Brain pericyte (primary cell): ENCODE results near the gene GCDH.
"Not testable (repeated sequence)": the region's sequence is repeated elsewhere in the genome, so short reads cannot be mapped to it uniquely, and the experiment has no call there.

Experiments
- DNase-seq: peaks from one replicate; pipeline ENCODE4 v3.0.0-alpha.2; 2012; ENCODE audit warnings: low read depth, low spot score

Gene GCDH

DNA sequence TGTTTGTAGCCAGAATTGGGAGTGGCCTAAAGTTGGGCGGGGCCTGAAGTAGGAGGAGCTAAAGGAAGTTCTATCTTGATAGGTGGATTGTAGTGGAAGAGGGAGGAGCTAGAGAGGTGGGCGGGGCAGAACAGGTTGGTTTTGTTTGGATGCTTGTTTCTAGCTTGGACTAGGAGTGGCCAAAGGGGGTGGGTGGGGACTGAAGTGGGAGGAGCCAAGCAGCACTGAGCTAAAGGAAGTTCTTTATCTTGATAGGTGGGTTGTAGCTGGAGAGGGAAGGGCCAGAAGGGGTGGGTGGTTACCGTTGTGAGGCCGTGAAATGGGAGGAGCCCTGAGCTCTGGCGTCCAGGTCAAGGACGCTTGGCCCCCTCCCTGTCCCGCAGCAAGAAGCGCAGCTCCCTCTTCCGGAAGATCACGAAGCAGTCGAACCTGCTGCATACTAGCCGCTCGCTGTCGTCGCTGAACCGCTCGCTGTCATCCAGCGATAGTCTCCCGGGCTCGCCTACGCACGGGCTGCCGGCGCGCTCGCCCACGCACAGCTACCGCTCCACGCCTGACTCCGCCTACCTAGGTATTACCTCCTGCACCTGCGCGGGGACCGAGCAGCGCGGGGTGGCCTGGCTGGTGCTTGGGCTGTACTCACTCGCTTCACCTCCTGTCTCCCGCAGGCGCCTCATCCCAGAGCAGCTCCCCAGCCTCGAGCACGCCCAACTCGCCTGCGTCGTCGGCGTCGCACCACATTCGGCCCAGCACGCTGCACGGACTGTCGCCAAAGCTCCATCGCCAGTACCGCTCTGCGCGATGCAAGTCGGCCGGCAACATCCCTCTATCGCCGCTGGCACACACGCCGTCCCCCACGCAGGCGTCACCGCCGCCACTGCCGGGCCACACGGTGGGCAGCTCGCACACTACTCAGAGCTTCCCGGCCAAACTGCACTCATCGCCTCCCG lies 17.7 kb upstream of the GCDH start:
- no peak for DNase-seq

DNA sequence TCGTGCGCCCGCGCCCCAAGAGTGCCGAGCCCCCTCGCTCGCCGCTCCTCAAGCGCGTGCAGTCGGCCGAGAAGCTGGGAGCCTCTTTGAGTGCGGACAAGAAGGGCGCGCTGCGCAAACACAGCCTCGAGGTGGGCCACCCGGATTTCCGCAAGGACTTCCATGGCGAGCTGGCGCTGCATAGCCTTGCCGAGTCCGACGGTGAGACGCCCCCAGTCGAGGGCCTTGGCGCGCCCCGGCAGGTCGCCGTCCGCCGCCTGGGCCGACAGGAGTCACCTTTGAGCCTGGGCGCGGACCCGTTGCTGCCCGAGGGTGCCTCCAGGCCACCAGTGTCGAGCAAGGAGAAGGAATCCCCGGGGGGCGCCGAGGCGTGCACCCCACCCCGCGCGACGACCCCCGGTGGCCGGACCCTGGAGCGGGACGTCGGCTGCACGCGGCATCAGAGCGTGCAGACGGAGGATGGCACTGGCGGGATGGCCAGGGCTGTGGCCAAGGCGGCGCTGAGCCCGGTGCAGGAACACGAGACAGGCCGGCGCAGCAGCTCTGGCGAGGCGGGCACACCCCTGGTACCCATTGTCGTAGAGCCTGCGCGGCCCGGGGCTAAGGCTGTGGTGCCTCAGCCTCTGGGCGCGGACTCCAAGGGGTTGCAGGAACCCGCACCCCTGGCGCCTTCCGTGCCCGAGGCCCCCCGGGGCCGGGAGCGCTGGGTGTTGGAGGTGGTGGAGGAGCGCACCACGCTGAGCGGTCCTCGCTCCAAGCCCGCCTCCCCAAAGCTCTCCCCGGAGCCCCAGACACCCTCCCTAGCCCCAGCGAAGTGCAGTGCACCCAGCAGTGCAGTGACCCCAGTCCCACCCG lies 16.8 kb upstream of the GCDH start:
- DNase-seq, result no peak

DNA sequence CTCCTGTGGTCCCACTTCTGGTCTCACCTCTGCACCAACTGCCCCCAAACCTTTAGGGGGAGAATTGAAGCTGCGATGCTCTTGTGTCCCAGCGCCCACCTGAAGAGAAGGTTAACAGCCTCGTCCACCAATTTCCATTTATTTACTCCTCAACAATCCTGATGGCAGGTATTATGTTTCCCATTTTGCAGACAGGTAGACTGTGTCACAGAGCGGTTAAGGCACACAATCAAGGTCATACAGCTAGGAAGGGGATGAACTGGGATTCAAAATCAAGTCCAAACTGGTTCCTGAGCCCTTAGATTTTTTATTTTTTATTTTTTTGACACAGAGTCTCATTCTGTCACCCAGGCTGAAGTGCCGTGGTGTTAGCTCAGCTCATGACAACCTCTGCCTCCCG lies 15.9 kb upstream of the GCDH start:
- DNase-seq, result no peak

DNA sequence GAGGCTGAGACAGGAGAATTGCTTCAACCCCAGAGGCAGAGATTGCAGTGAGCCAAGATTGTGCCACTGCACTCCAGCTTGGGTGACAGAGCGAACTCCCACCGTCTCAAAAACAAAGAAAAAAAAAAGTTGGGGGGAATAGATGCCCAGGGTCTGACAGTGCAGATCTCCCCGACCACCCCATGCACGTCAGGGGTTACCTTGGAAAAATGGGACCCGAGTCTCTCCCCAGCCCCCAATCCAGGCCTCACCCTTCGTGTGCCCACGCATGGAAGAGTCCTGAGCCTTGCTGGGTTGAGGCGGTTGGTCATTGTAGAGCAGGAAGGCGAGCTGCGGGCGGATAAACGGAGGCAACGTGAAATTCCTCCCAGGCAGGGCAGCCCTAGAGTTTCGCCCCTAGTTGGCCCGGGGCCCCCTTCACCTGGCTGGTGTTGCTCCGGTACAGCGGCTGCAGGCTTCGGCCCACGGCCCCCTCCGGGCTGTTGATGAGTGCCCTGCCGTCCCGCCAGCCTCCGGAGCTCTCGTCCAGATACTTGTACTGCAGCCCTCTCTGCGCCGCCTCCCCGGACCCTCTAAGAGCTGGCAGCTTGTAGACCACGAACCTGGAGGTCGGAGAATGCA lies 10.3 kb upstream of the GCDH start:
- DNase-seq, result no peak

DNA sequence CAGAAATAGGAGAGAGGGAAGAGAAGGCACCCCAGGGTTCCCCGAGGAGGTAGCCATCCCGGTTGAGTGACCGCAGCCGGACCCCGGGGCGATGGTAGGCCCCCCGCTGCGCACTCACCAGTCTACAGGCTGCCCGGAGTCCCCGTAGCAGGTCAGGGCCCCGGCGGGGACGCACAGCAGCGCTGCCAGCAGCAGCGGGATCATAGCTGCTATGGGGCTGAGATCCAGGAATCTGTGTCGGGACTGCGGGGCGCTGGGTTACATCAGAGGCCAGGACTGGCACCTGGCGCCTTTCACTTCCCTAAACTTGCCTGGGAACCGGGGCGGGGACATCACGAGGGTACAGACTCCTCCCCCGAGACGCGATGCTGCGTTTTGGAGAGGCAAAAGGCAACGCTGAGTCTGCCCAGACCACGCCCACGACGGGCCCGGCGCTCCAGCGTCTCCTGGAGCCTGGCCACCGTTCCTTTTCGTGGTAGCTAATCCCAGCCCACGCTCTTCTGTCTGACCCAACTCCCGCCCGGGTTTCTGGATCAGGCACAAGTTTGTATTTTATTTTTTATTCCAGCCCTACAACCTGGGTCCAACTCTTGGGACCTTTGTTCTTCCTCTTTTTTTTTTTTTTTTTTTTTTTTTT lies 9.7 kb upstream of the GCDH start, which contains the start of gene DNASE2:
DNASE2 (minus strand) TSS at position 278 of the 637 bp plus-strand sequence; CDS start at position 204, 74 bp downstream.
- peak; percentile 26 for DNase-seq

DNA sequence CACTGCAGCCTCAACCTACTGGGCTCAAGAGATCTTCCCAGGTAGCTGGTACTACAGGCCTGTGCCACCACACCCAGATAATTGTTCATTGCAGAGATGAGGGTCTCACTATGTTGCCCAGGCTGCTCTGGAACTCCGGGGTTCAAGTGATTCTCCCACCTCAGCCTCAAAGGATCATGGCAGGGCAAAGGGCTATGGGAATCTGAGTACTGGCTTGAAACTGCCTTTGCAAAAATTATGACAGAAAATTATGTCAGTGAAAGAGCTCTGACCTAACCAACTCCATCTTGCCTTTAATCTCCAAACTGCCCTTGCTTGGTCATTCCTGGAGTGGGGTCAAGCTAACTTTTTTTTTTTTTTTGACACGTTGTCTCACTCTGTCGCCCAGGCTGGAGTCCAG lies 8.4 kb upstream of the GCDH start:
- DNase-seq, result no peak

DNA sequence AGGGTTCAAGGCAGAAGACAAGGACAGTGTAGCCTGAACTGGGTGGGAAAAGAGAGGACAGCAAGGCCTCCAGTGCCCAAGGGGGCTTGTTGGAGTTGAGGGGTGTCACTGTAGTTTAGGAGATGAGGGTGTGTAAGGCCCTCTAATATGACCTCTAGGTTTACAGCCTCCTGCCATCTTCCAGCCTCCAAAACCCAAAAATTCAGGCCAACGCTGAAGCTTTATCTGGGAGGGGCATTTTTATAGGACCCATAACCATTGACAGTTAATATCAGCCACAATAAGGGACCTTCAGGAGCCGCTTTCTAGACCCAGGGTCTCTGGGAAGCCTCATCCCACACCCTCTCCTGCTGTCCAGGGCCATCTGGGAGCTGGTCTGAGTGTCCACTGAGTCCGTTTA lies 6.8 kb upstream of the GCDH start:
- DNase-seq, result no peak

DNA sequence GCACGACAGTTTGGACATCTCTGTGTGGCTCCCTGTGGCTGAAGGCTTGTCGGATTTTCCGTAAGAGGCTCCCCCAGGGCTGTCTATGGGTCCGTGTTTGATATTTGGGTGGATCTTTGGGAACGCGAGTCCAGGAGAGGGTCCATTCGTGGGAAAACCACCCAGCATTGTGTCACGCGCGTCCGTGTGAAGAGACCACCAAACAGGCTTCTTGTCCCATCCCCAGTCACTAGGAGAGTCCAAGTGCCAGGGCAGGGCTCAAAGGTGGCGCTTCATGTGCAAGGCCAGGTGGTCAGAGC lies 6.4 kb upstream of the GCDH start:
- no peak for DNase-seq

DNA sequence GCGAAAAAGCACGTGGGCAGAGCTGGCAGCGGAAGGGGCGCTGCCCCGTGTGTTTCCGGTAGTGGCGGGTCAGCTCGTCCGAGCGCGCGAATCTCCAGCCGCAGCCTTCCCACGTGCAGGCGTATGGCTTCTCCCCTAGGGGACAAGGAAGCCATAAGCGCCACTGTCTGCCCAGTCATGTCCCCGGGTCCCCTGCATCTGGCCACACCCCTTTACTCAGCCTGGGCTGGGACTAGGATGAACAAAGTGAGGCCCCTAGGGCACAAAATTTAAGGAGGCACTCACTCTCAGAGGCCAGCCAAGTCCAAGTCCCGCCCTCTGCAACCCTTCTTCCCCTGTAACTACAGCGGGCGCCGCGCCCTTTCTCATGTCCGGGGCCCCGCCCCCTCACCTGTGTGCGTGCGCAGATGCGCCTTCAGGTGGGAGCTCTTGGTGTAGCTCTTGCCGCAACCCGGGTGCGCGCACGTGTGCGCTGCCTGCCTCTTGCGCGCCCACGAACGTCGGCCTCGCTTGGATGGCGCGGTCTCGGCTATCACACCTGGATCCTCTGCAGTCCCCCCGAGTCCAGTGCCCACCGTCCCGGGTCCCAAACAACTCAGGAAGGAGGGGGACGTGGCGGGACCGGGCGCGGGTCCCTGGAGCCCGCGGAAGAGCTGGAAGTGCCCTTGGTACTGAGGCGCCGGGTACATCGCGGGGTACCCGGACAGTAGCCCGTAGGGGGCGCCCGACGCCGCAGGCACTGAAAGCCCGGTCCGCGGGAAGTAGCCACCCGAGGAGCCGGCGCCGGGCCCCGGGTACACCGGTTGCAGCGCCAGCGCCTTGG lies 5.8 kb upstream of the GCDH start:
- no peak for DNase-seq

DNA sequence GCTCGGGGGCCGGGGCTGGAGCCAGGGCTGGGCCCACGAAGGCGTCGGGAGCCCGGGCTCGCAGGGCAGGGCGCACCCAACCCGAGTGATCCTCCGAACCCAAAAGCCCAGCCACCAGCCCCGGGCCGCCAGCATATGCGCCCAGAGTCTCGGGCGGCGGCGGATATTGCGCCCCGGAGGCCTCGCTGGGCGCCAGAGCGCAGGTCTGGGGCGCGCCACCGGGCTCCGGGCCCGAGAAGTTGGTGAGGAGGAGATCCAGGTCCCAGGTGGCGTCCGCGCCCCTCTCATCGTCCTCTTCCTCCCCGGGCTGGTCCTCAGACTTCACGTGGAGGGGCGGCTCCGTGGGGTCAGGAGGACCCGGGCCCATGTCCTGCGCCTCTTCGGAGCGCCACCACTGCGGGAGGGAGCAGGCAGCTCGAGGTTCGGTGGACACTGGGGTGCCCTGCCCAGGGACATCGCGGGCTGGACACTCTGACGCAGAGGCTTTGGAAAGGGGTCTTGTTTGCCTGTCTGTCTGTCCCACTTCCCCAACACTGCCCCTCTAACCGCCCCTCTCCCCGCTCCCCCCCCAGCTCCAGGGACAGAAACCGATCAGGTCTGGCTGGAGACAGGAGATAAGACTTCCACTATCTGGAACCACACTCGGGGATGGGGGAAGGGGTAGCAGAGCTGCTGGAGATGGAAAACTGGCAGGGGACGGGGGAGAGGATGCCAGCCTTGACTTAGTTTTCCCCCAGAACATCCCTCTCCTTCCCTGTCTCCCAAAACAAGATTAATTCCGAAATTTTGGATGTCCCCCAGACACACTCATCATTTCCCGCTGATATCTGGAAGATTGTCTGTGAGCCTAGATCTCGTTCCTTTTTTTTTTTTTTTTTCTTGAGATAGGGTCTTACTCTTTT lies 5.0 kb upstream of the GCDH start:
- no peak for DNase-seq

DNA sequence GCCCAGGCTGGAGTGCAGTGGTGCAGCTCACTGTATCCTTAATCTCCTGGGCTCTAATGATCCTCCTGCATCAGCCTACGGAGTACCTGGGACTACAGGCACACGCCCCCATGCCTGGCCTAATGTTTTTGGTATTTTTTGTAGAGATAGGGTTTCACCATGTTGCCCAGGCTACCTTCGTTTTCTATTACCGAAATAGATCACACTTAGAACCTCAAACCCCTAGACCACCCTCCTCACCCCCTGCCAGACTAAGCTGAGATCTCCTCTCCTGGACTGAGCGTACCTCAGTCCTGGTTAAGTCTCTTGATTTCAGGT lies 4.3 kb upstream of the GCDH start:
- DNase-seq, result no peak

DNA sequence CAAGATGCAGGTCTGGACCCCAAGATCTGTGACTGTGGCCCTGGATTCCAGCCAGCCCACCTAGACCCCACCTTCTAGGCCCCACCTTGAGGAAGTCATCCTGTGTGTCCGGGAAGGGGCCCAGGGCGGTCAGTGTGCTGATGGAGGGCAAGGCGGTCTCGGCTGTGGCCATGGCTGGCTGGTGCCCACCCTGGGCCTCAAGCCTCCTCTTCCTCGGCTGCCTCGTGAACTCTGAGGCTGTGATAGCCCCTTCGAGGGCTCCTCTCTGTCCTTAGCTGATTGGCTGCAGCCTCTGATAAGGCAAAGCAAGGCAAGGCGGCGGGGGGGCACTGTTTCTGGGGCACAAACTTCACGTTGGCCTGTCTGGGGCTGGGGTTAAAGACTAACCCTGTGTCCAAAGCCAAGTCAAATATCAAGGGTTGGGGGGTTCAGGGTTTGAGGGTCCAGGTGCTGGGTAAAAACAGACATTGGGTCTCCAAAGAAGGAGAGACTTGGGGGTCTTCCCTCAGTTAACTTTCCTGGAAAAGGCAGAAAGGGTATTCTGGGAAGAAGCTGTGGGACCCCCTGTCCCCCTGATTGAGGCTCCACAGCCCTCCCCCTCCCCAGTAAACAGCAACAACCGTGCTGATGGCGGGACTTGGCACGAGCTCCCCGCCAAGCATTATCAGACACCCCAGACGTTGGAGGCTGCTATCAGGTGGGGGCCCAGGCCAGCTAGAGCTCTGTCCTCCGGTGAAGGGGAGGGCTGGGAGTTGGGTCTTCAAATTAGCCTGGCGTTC lies 3.8 kb upstream of the GCDH start, which contains the start of gene KLF1:
KLF1 (minus strand) TSS at position 233 of the 779 bp plus-strand sequence; CDS start at position 172, 61 bp downstream.
- no peak for DNase-seq

DNA sequence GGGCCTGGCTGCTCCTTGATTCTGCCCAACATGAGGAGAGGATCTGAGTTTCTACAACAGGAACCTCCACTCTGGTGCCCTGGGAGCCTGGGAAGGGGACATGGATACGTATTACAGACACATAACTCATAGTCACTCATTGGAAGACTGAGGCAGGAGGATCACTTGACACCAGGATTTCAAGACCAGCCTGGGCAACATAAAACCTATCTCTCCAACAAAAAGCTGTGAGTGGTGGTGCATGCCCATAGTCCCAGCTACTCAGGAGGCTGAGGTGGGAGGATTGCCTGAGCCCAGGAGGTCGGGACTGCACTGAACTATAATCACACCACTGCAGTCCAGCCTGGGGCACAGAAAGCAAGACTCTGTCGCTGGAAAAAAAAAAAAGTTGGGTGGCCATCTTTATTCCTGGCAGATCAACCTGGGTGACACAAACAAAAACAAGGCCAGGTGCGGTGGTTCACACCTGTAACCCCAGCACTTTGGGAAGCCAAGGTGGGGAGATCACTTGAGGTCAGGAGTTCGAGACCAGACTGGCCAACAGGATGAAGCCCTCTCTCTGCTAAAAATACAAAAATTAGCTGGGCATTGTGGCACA lies 2.9 kb upstream of the GCDH start:
- no peak for DNase-seq

DNA sequence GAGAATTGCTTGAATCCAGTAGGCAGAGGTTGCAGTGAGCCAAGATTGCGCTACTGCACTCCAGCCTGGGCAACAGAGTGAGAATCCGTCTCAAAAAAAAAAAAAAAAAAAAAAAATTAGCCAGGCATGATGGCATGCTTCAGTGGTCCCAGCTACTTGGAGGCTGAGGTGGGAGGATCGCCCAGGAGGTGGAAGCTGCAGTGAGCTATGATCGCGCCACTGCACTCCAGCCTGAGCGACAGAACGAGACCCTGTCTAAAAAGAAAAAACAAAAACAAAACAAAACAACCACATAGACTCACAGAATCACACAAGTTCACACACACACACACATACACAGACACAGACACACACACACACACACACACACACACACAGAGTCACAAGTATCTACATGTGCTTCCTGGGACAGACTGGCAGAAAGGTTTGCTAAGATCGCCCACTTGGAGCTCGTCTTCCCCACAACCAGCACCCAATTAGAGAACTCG lies 617 bp upstream of the GCDH start:
- not testable (repeated sequence) for DNase-seq

DNA sequence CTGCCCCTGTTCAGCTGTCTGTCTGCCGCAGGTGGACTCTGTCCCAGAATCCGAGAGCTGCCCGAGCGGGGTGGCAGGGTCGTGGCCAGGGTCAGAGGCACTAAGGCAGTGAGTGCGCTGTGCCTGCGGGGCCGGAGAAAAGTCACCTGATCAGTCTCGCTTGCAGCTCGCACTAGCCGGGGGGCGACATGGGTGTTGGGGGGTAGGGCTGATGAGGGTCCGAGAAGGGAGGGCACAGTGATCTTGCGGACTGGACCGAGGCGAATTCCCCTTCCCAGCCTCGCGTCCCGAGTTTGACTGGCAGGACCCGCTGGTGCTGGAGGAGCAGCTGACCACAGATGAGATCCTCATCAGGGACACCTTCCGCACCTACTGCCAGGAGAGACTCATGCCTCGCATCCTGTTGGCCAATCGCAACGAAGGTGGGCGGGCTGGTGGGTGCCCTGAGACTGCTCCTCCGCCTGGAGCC lies 627 bp downstream of the GCDH start:
- no peak for DNase-seq

DNA sequence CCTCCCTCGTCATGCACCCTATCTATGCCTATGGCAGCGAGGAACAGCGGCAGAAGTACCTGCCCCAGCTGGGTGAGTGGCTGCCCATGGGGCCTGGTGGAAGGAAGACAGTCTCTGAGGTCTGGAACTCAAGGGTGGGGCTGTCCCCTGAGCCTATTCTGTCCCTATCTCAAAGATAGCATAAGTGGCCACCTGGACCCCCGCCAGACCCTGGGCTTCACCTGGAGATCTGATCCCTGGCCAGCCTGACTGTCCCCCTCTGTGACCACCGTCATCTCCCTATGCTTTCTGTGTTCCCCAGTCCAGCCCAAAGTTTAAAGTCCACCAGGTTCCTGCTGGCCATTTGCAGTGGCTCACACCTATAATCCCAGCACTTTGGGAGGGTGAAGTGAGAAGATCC lies 2.6 kb downstream of the GCDH start:
- DNase-seq, result no peak

DNA sequence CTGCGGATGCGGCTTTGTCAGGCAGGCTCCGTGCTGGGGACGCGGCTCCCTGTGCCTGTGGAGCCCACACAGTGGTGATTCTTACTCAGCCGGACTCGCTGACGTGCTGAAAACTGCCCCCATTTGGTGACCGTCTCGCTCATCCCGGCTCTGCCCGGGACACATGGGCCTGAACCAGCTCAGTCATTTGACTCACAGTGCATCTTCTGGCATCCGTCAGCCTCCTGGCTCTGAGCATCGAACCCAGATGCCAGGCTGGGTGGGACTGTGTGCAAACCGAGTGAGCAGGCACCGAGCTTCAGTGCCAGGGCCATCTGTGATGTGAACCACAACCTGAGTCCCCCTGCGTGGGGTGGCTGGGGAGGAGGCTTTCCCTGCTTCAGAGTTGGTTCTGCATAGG lies 5.5 kb downstream of the GCDH start:
- DNase-seq, result no peak

DNA sequence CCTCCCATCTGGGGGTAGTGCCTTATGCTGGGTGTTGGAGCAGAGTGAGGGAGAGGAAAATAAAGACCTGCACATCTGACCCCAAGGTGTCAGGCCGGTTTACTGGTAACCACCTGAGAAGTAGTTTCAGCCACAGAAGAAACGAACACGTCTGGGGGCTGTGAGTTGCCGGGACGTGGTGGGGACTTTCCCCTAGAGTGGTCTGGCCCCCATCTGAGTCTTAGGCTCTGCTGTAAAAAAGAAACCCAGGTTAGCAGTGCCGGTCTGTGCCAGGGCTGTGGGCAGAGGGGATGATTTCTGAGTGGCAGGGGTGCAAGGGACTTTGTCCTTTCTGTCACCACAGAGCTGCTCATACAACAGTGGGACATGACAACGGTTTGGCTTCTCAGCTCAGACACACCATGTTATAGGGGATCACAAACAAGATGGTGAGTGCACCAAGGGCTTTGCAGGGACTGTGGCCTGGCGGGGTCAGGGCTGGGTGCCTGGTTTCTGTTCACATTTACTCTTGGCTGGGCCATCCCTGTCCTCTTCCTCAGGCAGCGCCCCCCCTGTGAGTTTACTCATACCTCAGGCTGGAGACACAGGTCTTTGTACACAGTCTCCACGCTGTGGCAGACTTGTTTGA lies 9.0 kb downstream of the GCDH start:
- DNase-seq, result no peak
